IMR-90 (cell line): Measurements from ENCODE around the gene PCBD1. TPM values are rescaled to one million over a fixed set of nuclear protein-coding genes. Genes with fewer than 3 reads are reported as not detected.

Source experiments
- ATAC-seq: fragments of 200-7000 bp; cut with Tn5 transposase; 2 replicates; pipeline ENCODE4 v1.9.1; 2020; ENCODE audit warnings: low read depth, mild to moderate bottlenecking, moderate library complexity
- BruUV-seq: library from RNA; stranded (reverse); fragments of 400-500 nt; replicated peaks from 2 replicates; lab custom pipeline; 2021; lab: Mats Ljungman, UMichigan
- CTCF ChIA-PET: fragments of 300-600 bp; formaldehyde crosslinking; extraction: SDS; loops from one replicate; lab custom pipeline; 2021; ENCODE audit warnings: antibody characterized with exemption; lab: Yijun Ruan, JAX
- POLR2A ChIA-PET: fragments of 300-600 bp; sonication (Branson Sonifier 250); formaldehyde crosslinking; loops from one replicate; lab custom pipeline; 2022; ENCODE audit warnings: antibody characterized with exemption; ENCODE audit not compliant: unreplicated experiment; lab: Charles Lee
- DNase-seq: peaks from one replicate; pipeline ENCODE4 v3.0.0; 2013
- H2AFZ ChIP-seq: replicated peaks from 2 replicates; pipeline ENCODE3; 2013; ENCODE audit warnings: low read length, mild to moderate bottlenecking; ENCODE audit not compliant: poor library complexity
- H2AK5ac ChIP-seq: 2 replicates; pipeline ENCODE4 v1.6.1; 2013; ENCODE audit warnings: low read depth, low read length, inconsistent platforms
- H2AK9ac ChIP-seq: replicated peaks from 2 replicates; pipeline ENCODE3; 2013; ENCODE audit warnings: mild to moderate bottlenecking, low read depth, low read length, moderate library complexity; ENCODE audit not compliant: poor library complexity
- H2BK120ac ChIP-seq: 2 replicates; pipeline ENCODE4 v1.6.1; 2013; ENCODE audit warnings: low read depth, low read length, inconsistent platforms
- H2BK15ac ChIP-seq: 3 replicates; pipeline ENCODE4 v1.6.1; 2013; ENCODE audit warnings: low read depth, low read length, inconsistent platforms
- H2BK20ac ChIP-seq: 2 replicates; pipeline ENCODE4 v1.6.1; 2013; ENCODE audit warnings: low read depth, mild to moderate bottlenecking, inconsistent platforms, low read length, moderate library complexity
- H2BK5ac ChIP-seq: 2 replicates; pipeline ENCODE4 v1.6.1; 2013; ENCODE audit warnings: mild to moderate bottlenecking, low read depth, low read length, inconsistent platforms; ENCODE audit not compliant: poor library complexity, severe bottlenecking
- H3K14ac ChIP-seq: replicated peaks from 2 replicates; pipeline ENCODE4 v1.6.1; 2013; ENCODE audit warnings: low read depth, low read length, inconsistent platforms
- H3K18ac ChIP-seq: 2 replicates; pipeline ENCODE4 v1.6.1; 2013; ENCODE audit warnings: low read depth, low read length, control low read depth
- H3K23ac ChIP-seq: 2 replicates; pipeline ENCODE4 v1.6.1; 2013; ENCODE audit warnings: low read depth, low read length, inconsistent platforms
- H3K27ac ChIP-seq: 2 replicates; pipeline ENCODE4 v1.5.1; 2013; ENCODE audit warnings: mild to moderate bottlenecking, control low read depth, low read length; ENCODE audit not compliant: insufficient read depth
- H3K27me3 ChIP-seq: 2 replicates; pipeline ENCODE4 v1.6.1; 2013; ENCODE audit warnings: low read length; ENCODE audit not compliant: control insufficient read depth, insufficient read depth
- H3K36me3 ChIP-seq: 2 replicates; pipeline ENCODE4 v1.6.1; 2013; ENCODE audit warnings: low read length, mixed read lengths; ENCODE audit not compliant: control insufficient read depth, insufficient read depth
- H3K4ac ChIP-seq: 2 replicates; pipeline ENCODE4 v1.6.1; 2013; ENCODE audit warnings: low read depth, low read length, inconsistent platforms
- H3K4me1 ChIP-seq: 2 replicates; pipeline ENCODE4 v1.6.1; 2013; ENCODE audit warnings: low read length, mixed read lengths; ENCODE audit not compliant: control insufficient read depth, insufficient read depth
- H3K4me2 ChIP-seq: 2 replicates; pipeline ENCODE4 v1.6.1; 2013; ENCODE audit warnings: low read depth, mild to moderate bottlenecking, control low read depth, low read length, moderate library complexity
- H3K4me3 ChIP-seq: 2 replicates; pipeline ENCODE4 v1.5.1; 2013; ENCODE audit warnings: low read depth, mild to moderate bottlenecking, control low read depth, low read length, moderate library complexity; ENCODE audit not compliant: insufficient read depth
- H3K56ac ChIP-seq: 2 replicates; pipeline ENCODE4 v1.6.1; 2013; ENCODE audit warnings: low read length, inconsistent platforms; ENCODE audit not compliant: insufficient read depth; ENCODE audit errors: extremely low read depth
- H3K79me1 ChIP-seq, 2 experiments: 2 replicates each; pipeline ENCODE4 v1.6.1; 2013; ENCODE audit warnings: low read length in 2 of 2, inconsistent platforms in 1 of 2, low read depth in 1 of 2
- H3K9ac ChIP-seq: 2 replicates; pipeline ENCODE4 v1.6.1; 2013; ENCODE audit warnings: low read depth, low read length, control low read depth
- H3K9me1 ChIP-seq: 2 replicates; pipeline ENCODE4 v1.6.1; 2013; ENCODE audit warnings: low read length, inconsistent platforms; ENCODE audit not compliant: insufficient read depth
- H3K9me3 ChIP-seq: 2 replicates; pipeline ENCODE4 v1.6.1; 2013; ENCODE audit warnings: low read length; ENCODE audit not compliant: control insufficient read depth, insufficient read depth
- H4K20me1 ChIP-seq: 2 replicates; pipeline ENCODE4 v1.6.1; 2013; ENCODE audit warnings: low read length, inconsistent platforms; ENCODE audit not compliant: insufficient read depth
- H4K5ac ChIP-seq: 2 replicates; pipeline ENCODE4 v1.6.1; 2013; ENCODE audit warnings: mild to moderate bottlenecking, low read depth, low read length, control low read depth
- H4K8ac ChIP-seq, 2 experiments: 2 replicates each; pipeline ENCODE4 v1.6.1; 2013; ENCODE audit warnings: low read depth in 2 of 2, low read length in 2 of 2, control low read depth in 1 of 2, inconsistent platforms in 1 of 2
- H4K91ac ChIP-seq: 2 replicates; pipeline ENCODE4 v1.6.1; 2013; ENCODE audit warnings: low read depth, low read length, inconsistent platforms; ENCODE audit not compliant: insufficient read depth
- BHLHE40 ChIP-seq: fragments of 150-350 bp; IDR thresholded peaks from 2 replicates; pipeline ENCODE4 v1.6.1; 2016; ENCODE audit warnings: mild to moderate bottlenecking, low read depth, low read length
- CHD1 ChIP-seq: IDR thresholded peaks from 2 replicates; pipeline ENCODE4 v1.6.1; 2012; ENCODE audit warnings: low read depth, low read length, improper control_type of control experiment
- FOS ChIP-seq: fragments of 150-350 bp; IDR thresholded peaks from 2 replicates; pipeline ENCODE4 v1.6.1; 2016; ENCODE audit warnings: low read depth, low read length
- MAFK ChIP-seq: IDR thresholded peaks from 2 replicates; pipeline ENCODE4 v1.6.1; 2012; ENCODE audit warnings: low read depth, low read length, improper control_type of control experiment
- NFE2L2 ChIP-seq: fragments of 150-350 bp; IDR thresholded peaks from 2 replicates; pipeline ENCODE4 v1.6.1; 2016; ENCODE audit warnings: low read depth, mild to moderate bottlenecking, low read length
- POLR2A ChIP-seq: IDR thresholded peaks from 2 replicates; pipeline ENCODE4 v1.6.1; 2012; ENCODE audit warnings: mild to moderate bottlenecking, low read depth, low read length
- RAD21 ChIP-seq: IDR thresholded peaks from 2 replicates; pipeline ENCODE4 v1.6.1; 2012; ENCODE audit warnings: low read length, improper control_type of control experiment
- RCOR1 ChIP-seq: IDR thresholded peaks from 2 replicates; pipeline ENCODE4 v1.6.1; 2012; ENCODE audit warnings: mild to moderate bottlenecking, low read length, improper control_type of control experiment; ENCODE audit not compliant: insufficient replicate concordance
- RFX5 ChIP-seq: IDR thresholded peaks from 2 replicates; pipeline ENCODE4 v1.8.0; 2012; ENCODE audit warnings: low read depth, mild to moderate bottlenecking, low read length, moderate library complexity
- SMC3 ChIP-seq: fragments of 150-350 bp; IDR thresholded peaks from 2 replicates; pipeline ENCODE4 v1.6.1; 2016; ENCODE audit warnings: low read depth, mild to moderate bottlenecking, antibody characterized with exemption, low read length, moderate library complexity
- WGBS, 2 experiments: methylation state at CpG; one replicate each; pipeline versions ENCODE4 v1.1.5 to v1.1.7; 2013; ENCODE audit warnings: missing lambda C conversion rate in 2 of 2; ENCODE audit not compliant: insufficient read length in 1 of 2; ENCODE audit errors: extremely low coverage in 2 of 2; 5-methylcytosine and 5-hydroxymethylcytosine counted together
- dilution Hi-C: fragments of 300-500 bp; cut with HindIII; formaldehyde crosslinking; loops from one replicate; pipeline ENCODE4 v1.14.3; 2018; ENCODE audit warnings: low sequenced_read_pairs; ENCODE audit not compliant: unreplicated experiment
- in situ Hi-C: fragments of 300-500 bp; cut with MboI; formaldehyde crosslinking; loops from 3 replicates; pipeline ENCODE4 v1.14.3; 2019; ENCODE audit warnings: low sequenced_read_pairs, inconsistent platforms, mixed read lengths
- intact Hi-C: fragments of 100-400 bp; cut with micrococcal nuclease; formaldehyde crosslinking; loops from 2 replicates; pipeline ENCODE4 v1.10.0; 2022
- polyA plus RNA-seq, 3 experiments: library from polyadenylated mRNA; depleted of rRNA; stranded (reverse); fragments of >200 nt; gene quantifications; 2 replicates each; pipeline ENCODE4 v1.2.3, GENCODE V29; 2012; ENCODE audit warnings: low replicate concordance in 1 of 3
- total RNA-seq: library from RNA; depleted of rRNA; stranded (reverse); fragments of >200 nt; gene quantifications from 2 replicates; pipeline ENCODE4 v1.2.3, GENCODE V29; 2012
- TF ChIP-seq, protein P1 (sequence below): fragments of 150-350 bp; IDR thresholded peaks from 2 replicates; pipeline ENCODE4 v1.6.1; 2017; ENCODE audit warnings: mild to moderate bottlenecking, antibody characterized with exemption, low read length, low read depth
- TF ChIP-seq, protein P2 (sequence below): conservative IDR thresholded peaks from 2 replicates; pipeline ENCODE4 v1.5.1; 2012; ENCODE audit warnings: mild to moderate bottlenecking, low read depth, low read length, improper control_type of control experiment
- TF ChIP-seq, protein P3 (sequence below): fragments of 150-350 bp; IDR thresholded peaks from 2 replicates; pipeline ENCODE4 v1.6.1; 2016; ENCODE audit warnings: low read depth, mild to moderate bottlenecking, low read length, moderate library complexity, borderline replicate concordance

Gene PCBD1
- total and polyA plus RNA-seq, 2 of the 4 experiments (the other 2 are of a cell fraction): 15.8 to 31.6 TPM

DNA sequence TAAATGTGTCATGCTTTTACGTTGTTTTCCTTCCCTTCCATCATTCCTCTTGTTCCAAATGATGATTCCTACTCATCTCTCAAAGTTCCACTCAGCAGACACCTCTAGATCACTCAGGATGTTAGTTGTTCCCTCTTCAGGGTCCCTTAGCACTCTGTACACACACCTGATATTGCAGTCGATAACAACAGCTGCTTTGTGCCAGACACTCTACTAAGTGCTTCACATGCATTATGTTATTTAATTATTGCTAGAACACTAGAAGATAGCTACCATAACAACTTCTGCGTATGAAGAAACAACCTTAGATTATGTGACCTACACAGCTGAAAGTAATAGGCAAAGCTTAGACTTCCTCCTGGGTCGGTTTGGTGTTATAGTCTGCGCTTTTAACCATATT is 29.6 kb downstream of the PCBD1 start:
- dilution Hi-C loops: no loop called here
- no peak for ATAC-seq
- Histone ChIP-seq H2AFZ (no peak overlapping the region), H3K9me3 (no peaks in the 10 kb centered on the region), H4K91ac (no peak overlapping the region), H3K4me3 (no peak overlapping the region), H2BK20ac (no peak overlapping the region), H3K9ac (no peak overlapping the region), H3K4me1 (no peaks in the 10 kb centered on the region), H3K14ac (no peak overlapping the region), H3K27ac (no peak overlapping the region), H2AK9ac (no peak overlapping the region), H3K4me2 (no peak overlapping the region), H3K4ac (no peak overlapping the region), H2BK120ac (no peak overlapping the region), H3K36me3 (peaks cover 27% of the 10 kb centered on the region), H3K79me1 (peaks cover 1 to 5% of the 10 kb centered on the region in 2 experiments; a peak in 2 of 4 replicates), H4K8ac (no peak overlapping the region), H3K18ac (no peak overlapping the region), H2BK15ac (no peak overlapping the region), H2AK5ac (no peak overlapping the region), H3K56ac (no peak overlapping the region), H3K27me3 (no peaks in the 10 kb centered on the region), H2BK5ac (no peak overlapping the region), H3K23ac (no peak overlapping the region), H4K20me1 (no peaks in the 10 kb centered on the region), H4K5ac (no peak overlapping the region), H3K9me1 (peaks cover 2% of the 10 kb centered on the region; the same call in 1 of the 2 replicates)
- POLR2A ChIA-PET: no interaction called here
- in situ Hi-C loops: no loop called here
- intact Hi-C loops: no loop called here
- DNase-seq: no peak
- TF ChIP-seq BHLHE40: no peak
- no peak for TF ChIP-seq FOS
- TF ChIP-seq, protein P1, sequence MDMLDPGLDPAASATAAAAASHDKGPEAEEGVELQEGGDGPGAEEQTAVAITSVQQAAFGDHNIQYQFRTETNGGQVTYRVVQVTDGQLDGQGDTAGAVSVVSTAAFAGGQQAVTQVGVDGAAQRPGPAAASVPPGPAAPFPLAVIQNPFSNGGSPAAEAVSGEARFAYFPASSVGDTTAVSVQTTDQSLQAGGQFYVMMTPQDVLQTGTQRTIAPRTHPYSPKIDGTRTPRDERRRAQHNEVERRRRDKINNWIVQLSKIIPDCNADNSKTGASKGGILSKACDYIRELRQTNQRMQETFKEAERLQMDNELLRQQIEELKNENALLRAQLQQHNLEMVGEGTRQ: no peak
- no peak for TF ChIP-seq CHD1
- TF ChIP-seq POLR2A: no peak
- TF ChIP-seq, protein P2, sequence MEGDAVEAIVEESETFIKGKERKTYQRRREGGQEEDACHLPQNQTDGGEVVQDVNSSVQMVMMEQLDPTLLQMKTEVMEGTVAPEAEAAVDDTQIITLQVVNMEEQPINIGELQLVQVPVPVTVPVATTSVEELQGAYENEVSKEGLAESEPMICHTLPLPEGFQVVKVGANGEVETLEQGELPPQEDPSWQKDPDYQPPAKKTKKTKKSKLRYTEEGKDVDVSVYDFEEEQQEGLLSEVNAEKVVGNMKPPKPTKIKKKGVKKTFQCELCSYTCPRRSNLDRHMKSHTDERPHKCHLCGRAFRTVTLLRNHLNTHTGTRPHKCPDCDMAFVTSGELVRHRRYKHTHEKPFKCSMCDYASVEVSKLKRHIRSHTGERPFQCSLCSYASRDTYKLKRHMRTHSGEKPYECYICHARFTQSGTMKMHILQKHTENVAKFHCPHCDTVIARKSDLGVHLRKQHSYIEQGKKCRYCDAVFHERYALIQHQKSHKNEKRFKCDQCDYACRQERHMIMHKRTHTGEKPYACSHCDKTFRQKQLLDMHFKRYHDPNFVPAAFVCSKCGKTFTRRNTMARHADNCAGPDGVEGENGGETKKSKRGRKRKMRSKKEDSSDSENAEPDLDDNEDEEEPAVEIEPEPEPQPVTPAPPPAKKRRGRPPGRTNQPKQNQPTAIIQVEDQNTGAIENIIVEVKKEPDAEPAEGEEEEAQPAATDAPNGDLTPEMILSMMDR: no peak
- TF ChIP-seq RFX5: no peak
- TF ChIP-seq NFE2L2: no peak
- no peak for TF ChIP-seq RCOR1
- no peak for TF ChIP-seq MAFK
- no peak for TF ChIP-seq SMC3
- TF ChIP-seq, protein P3, sequence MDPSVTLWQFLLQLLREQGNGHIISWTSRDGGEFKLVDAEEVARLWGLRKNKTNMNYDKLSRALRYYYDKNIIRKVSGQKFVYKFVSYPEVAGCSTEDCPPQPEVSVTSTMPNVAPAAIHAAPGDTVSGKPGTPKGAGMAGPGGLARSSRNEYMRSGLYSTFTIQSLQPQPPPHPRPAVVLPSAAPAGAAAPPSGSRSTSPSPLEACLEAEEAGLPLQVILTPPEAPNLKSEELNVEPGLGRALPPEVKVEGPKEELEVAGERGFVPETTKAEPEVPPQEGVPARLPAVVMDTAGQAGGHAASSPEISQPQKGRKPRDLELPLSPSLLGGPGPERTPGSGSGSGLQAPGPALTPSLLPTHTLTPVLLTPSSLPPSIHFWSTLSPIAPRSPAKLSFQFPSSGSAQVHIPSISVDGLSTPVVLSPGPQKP: no peak
- no peak for TF ChIP-seq RAD21
- CTCF ChIA-PET: no interaction called here
- WGBS, 2 experiments: 100% methylated on average over 1 of the region's 5 CpGs
- BruUV-seq: no TSS peak
